Fibroblast of lung (primary cell): Measurements from ENCODE around the gene CNTNAP5.

Experiments used
- CTCF ChIP-seq, 2 donors: IDR thresholded peaks in 1 of 2; conservative IDR thresholded peaks in 1 of 2; 1 replicate in 1 of 2; 2 replicates in 1 of 2; pipeline ENCODE4 v1.5.1; 2011 to 2012; ENCODE audit warnings: low read length in 2 of 2, control low read depth in 1 of 2, inconsistent platforms in 1 of 2, low read depth in 1 of 2, mild to moderate bottlenecking in 1 of 2
- EZH2 ChIP-seq: IDR thresholded peaks from 2 replicates; pipeline ENCODE4 v1.5.1; 2012; ENCODE audit warnings: low read length, control low read depth, mild to moderate bottlenecking; ENCODE audit errors: missing control alignments

GRCh38 chr2:124426122-124426521 is 401.0 kb downstream of the CNTNAP5 start:
- TF ChIP-seq CTCF (conservative IDR thresholded peaks at IDR 0.05 in 1 of 2, IDR thresholded peaks at IDR 0.05 in 1 of 2; ENCODE audit: low read depth in 1 of 2, low read length in 2 of 2) (no peak), EZH2 (no peak)
